ENCODE results near the gene SNRPA1.
A peak's percentile ranks its signal among the peaks of the same experiment; 100 is the strongest.

DNA sequence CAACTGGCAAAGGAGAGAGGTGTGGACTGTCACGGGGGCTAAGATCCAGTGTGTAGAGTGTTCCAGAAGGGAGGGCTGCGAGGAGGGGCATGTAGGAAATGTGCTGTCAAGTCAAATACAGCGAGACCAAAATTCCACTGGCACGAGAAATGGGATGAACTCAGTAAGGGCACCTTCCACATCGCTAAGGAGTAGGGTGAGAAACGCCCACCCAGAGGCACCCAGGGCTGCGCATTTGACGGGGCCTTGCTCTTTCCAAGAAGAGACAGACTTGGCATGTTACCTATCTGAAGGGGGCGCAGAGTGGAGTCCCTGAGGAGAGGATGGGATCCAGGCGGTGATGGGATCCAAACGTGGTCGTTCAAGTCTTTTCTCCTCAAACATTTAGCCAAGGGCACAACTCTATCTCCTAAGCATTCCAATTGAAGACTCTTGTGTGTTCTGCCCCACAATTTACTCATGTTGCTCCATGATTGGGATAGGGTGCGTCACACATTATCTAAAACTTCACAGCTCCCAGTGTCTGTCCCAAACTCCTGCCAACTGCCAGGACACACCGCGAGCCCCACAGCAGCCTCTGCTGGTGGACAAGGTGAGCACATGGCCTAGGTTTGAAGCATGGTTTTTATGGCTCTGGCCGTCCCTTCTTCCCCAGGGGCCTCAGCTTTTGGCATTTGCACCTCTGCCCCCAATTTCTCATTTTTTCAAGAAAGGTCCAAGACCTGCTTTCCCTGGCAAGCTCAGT is 25.4 kb downstream of the SNRPA1 start:
- TF ChIP-seq, protein P1, sequence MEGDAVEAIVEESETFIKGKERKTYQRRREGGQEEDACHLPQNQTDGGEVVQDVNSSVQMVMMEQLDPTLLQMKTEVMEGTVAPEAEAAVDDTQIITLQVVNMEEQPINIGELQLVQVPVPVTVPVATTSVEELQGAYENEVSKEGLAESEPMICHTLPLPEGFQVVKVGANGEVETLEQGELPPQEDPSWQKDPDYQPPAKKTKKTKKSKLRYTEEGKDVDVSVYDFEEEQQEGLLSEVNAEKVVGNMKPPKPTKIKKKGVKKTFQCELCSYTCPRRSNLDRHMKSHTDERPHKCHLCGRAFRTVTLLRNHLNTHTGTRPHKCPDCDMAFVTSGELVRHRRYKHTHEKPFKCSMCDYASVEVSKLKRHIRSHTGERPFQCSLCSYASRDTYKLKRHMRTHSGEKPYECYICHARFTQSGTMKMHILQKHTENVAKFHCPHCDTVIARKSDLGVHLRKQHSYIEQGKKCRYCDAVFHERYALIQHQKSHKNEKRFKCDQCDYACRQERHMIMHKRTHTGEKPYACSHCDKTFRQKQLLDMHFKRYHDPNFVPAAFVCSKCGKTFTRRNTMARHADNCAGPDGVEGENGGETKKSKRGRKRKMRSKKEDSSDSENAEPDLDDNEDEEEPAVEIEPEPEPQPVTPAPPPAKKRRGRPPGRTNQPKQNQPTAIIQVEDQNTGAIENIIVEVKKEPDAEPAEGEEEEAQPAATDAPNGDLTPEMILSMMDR (IDR thresholded peaks at IDR 0.05): peak in 2 of 3 experiments; percentile 13 to 20
- no peak for TF ChIP-seq POLR2A (IDR thresholded peaks at IDR 0.05)

Data from testis (tissue), 2 donors.